RWPE2 (cell line): ENCODE results near the gene ADGRB3.
A peak's percentile ranks its signal among the peaks of the same experiment; 100 is the strongest.
"Not testable (repeated sequence)": the region's sequence is repeated elsewhere in the genome, so short reads cannot be mapped to it uniquely, and the experiment has no call there.

Experiments
- ATAC-seq: fragments of 200-7000 bp; cut with Tn5 transposase; 3 replicates; pipeline ENCODE4 v1.9.1; 2021; ENCODE audit warnings: low read depth
- DNase-seq: peaks from one replicate; pipeline ENCODE4 v3.0.0-alpha.2; 2020; ENCODE audit warnings: low spot score
- H3K27ac ChIP-seq: fragments of 450-650 bp; 2 replicates; pipeline ENCODE4 v1.5.1; 2017; ENCODE audit warnings: mild to moderate bottlenecking; ENCODE audit not compliant: poor library complexity, severe bottlenecking
- H3K27me3 ChIP-seq: fragments of 250-450 bp; sonication (Bioruptor Pico); 2 replicates; pipeline ENCODE4 v1.5.1; 2021; ENCODE audit warnings: mild to moderate bottlenecking, moderate library complexity; ENCODE audit not compliant: insufficient read depth, poor library complexity, severe bottlenecking
- H3K36me3 ChIP-seq: fragments of 250-450 bp; sonication (Bioruptor Pico); 2 replicates; pipeline ENCODE4 v1.5.1; 2020; ENCODE audit warnings: low read depth, mild to moderate bottlenecking, moderate library complexity
- H3K4me1 ChIP-seq: fragments of 250-450 bp; sonication (Bioruptor Pico); 2 replicates; pipeline ENCODE4 v1.5.1; 2021; ENCODE audit warnings: mild to moderate bottlenecking, moderate library complexity; ENCODE audit not compliant: insufficient read depth, poor library complexity, severe bottlenecking
- H3K4me3 ChIP-seq: fragments of 250-450 bp; sonication (Bioruptor Pico); 2 replicates; pipeline ENCODE4 v1.5.1; 2021; ENCODE audit warnings: mild to moderate bottlenecking, moderate library complexity; ENCODE audit not compliant: severe bottlenecking
- H3K9me3 ChIP-seq: fragments of 250-450 bp; sonication (Bioruptor Pico); 2 replicates; pipeline ENCODE4 v1.5.1; 2021; ENCODE audit warnings: mild to moderate bottlenecking, moderate library complexity; ENCODE audit not compliant: severe bottlenecking
- TF ChIP-seq, protein P1 (sequence below): fragments of 450-650 bp; IDR thresholded peaks from one replicate; pipeline ENCODE4 v1.5.1; 2017; ENCODE audit warnings: mild to moderate bottlenecking, moderate library complexity; ENCODE audit not compliant: poor library complexity, severe bottlenecking

The ADGRB3 gene

DNA sequence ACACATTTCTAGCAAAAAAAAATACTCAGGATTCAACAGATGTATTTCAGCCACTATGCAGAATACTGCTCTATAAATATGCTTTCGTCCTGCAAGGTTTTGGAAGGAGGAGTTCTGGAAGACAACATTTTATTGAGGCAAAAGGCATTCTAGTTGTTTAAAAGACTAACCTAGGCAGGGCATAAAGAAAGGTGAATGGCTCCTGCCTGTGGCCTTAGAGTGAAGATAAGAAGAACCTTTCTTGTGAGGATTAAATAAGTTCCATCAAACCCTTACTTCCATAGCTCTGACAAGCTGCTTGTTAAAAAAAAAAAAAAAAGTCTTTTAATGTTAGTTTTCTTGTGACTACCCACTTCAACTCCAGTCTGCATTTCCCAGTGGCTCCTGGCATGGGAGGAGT lies 139.8 kb downstream of the ADGRB3 start:
- no peaks in the 10 kb centered on the region for H3K27me3 ChIP-seq
- H3K4me1 ChIP-seq, result no peaks in the 10 kb centered on the region
- TF ChIP-seq, protein P1, sequence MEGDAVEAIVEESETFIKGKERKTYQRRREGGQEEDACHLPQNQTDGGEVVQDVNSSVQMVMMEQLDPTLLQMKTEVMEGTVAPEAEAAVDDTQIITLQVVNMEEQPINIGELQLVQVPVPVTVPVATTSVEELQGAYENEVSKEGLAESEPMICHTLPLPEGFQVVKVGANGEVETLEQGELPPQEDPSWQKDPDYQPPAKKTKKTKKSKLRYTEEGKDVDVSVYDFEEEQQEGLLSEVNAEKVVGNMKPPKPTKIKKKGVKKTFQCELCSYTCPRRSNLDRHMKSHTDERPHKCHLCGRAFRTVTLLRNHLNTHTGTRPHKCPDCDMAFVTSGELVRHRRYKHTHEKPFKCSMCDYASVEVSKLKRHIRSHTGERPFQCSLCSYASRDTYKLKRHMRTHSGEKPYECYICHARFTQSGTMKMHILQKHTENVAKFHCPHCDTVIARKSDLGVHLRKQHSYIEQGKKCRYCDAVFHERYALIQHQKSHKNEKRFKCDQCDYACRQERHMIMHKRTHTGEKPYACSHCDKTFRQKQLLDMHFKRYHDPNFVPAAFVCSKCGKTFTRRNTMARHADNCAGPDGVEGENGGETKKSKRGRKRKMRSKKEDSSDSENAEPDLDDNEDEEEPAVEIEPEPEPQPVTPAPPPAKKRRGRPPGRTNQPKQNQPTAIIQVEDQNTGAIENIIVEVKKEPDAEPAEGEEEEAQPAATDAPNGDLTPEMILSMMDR, result no peak
- H3K4me3 ChIP-seq, result no peak overlapping the region
- DNase-seq, result no peak
- no peaks in the 10 kb centered on the region for H3K9me3 ChIP-seq
- ATAC-seq, result no peak
- H3K27ac ChIP-seq, result no peak overlapping the region
- H3K36me3 ChIP-seq, result no peaks in the 10 kb centered on the region

DNA sequence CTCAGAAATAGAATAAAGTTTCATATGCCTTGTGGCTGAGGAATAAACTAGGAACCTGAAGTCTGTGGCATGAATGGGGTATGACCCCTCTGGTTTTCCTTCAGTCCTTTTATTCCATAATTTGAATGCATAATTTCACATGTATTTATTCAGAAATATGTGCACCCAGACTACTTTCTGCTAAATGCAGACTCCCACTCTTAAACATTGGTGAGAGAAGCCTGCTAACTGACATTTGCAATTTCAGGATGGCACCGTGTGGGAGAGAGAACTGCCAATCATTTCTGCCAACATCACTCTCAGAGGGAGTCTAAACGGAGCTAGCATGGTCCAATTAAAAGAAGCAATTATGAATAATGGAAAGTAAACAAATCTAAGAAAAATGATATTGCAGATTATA lies 141.3 kb downstream of the ADGRB3 start:
- Histone ChIP-seq H3K27me3 (no peaks in the 10 kb centered on the region), H3K4me3 (no peak overlapping the region), H3K36me3 (no peaks in the 10 kb centered on the region), H3K27ac (no peak overlapping the region), H3K9me3 (no peaks in the 10 kb centered on the region), H3K4me1 (no peaks in the 10 kb centered on the region)
- TF ChIP-seq, protein P1, result no peak
- no peak for DNase-seq
- no peak for ATAC-seq

DNA sequence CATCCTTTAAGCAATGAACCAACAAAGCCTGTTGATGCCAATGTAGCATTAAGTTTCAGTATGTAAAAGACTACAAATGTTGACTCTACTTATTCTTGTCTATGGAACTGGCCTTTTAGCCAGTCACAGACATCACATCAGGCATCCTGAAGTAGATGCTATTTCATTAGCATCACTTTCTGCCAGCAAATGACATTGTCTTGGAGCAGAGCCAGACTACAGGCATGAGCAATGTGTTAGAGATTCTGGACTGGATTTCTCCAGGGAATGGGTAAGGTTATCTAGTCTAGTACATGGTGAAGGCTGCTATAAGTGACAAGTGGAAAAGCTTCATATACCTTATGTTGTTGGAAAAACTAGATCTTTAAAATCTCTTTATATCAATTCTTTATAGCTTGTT lies 142.9 kb downstream of the ADGRB3 start:
- H3K9me3 ChIP-seq, result no peaks in the 10 kb centered on the region
- ATAC-seq, result no peak
- TF ChIP-seq, protein P1, result no peak

DNA sequence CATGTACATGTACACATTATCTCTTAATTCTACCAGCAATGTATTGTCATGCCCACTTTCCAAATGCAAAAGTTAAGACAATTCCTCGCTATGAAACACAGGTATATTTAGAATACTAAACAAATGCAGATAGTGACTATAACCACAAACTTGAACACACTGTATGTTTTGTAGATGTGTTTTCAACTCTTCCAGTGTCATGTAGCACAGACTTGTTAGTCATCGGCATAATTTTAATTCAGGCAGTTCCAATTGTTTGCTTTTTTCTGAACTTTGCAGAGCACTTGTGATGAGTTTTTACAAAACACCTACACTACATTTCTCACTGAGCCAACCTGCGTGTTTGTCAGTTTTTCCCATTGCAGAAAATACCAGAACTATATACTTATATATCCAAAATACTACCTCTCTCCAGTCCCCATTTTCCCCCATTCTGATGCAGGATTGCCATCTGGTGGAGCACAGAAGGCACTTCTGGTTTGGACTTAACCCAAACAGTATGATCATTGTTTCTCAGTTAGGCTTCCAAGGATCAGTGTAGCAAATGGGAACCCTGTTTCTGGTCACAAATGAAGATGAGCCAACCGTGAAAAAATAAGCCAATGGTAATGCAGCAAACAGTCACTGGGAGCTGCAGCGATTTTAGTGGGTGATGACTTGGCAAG lies 143.4 kb downstream of the ADGRB3 start:
- TF ChIP-seq, protein P1, result peak; percentile 62
- H3K4me1 ChIP-seq, result no peaks in the 10 kb centered on the region
- DNase-seq (no peak), ATAC-seq (peak; percentile 45; the same call in 1 of the 3 replicates)
- H3K27ac ChIP-seq, result no peak overlapping the region
- H3K9me3 ChIP-seq, result no peaks in the 10 kb centered on the region
- H3K27me3 ChIP-seq, result no peaks in the 10 kb centered on the region
- no peak overlapping the region for H3K4me3 ChIP-seq
- H3K36me3 ChIP-seq, result no peaks in the 10 kb centered on the region

More for the DNA sequence above, 142.9 kb downstream of the ADGRB3 start:
- no peak for DNase-seq
- H3K4me1 ChIP-seq, result no peaks in the 10 kb centered on the region
- no peak overlapping the region for H3K27ac ChIP-seq
- H3K36me3 ChIP-seq, result no peaks in the 10 kb centered on the region
- H3K4me3 ChIP-seq, result no peak overlapping the region
- no peaks in the 10 kb centered on the region for H3K27me3 ChIP-seq

DNA sequence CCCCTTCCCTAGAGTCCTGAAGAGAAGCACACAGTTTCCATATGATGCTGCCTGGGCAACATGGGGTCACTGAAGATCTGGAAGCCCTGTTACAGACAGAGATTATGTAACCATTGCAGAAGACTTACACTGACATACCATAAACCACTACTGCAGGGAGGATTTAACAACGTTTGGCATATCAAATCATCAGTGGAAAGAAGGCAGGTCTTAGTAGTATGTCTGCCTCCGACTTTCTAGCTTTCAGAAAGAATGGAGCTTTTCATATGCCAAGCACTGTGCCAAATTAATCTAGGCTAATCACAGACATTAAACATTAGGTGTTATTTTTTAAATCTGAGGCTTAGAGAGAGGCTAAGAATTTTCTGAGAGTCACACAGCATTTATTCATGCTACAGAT lies 144.3 kb downstream of the ADGRB3 start:
- H3K9me3 ChIP-seq, result no peaks in the 10 kb centered on the region
- ATAC-seq (no peak), DNase-seq (no peak)
- no peak overlapping the region for H3K4me3 ChIP-seq
- no peaks in the 10 kb centered on the region for H3K36me3 ChIP-seq
- H3K27ac ChIP-seq, result no peak overlapping the region
- TF ChIP-seq, protein P1, result no peak
- H3K4me1 ChIP-seq, result no peaks in the 10 kb centered on the region
- H3K27me3 ChIP-seq, result no peaks in the 10 kb centered on the region

DNA sequence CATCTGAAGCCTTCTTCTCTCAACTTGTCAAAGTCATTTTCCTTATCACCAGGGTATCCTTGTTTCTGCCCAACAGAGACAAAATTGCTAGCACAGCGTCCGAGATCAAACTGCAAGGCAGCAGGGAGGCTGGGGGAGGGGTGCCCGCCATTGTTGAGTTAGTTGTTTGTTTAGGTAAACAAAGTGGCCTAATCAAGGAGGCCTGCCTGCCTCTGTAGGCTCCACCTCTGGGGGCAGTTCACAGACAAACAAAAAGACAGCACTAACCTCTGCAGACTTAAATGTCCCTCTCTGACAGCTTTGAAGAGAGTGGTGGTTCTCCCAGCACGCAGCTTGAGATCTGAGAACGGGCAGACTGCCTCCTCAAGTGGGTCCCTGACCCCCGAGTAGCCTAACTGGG lies 155.0 kb downstream of the ADGRB3 start:
- not testable (repeated sequence) for H3K9me3 ChIP-seq, H3K4me1 ChIP-seq, H3K4me3 ChIP-seq, H3K36me3 ChIP-seq, ATAC-seq, H3K27ac ChIP-seq, H3K27me3 ChIP-seq
- peak; percentile 32 for DNase-seq

DNA sequence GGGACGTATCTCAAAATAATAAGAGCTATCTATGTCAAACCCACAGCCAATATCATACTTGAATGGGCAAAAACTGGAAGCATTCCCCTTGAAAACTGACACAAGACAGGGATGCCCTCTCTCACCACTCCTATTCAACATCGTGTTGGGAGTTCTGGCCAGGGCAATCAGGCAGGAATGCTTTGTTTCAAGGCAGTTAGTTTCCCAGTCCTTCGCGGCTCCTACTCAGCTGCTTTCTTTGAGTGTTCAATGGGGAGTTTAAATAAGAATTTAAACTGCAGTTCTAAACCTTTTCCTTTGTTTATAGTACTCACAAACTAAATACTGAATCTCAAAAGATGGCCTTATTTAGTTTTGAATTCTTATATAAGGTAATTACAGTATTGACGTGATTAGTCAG lies 179.9 kb downstream of the ADGRB3 start:
- DNase-seq, H3K9me3 ChIP-seq, H3K4me3 ChIP-seq, H3K36me3 ChIP-seq, H3K27me3 ChIP-seq, ATAC-seq, H3K4me1 ChIP-seq, H3K27ac ChIP-seq: not testable (repeated sequence)
